NCI-H1436 (cell line): ENCODE data around the gene SPDYE4.

ENCODE experiments used
- DNase-seq: peaks from one replicate; lab custom pipeline; 2025; lab: John Stamatoyannopoulos, UW

SPDYE4 gene

DNA sequence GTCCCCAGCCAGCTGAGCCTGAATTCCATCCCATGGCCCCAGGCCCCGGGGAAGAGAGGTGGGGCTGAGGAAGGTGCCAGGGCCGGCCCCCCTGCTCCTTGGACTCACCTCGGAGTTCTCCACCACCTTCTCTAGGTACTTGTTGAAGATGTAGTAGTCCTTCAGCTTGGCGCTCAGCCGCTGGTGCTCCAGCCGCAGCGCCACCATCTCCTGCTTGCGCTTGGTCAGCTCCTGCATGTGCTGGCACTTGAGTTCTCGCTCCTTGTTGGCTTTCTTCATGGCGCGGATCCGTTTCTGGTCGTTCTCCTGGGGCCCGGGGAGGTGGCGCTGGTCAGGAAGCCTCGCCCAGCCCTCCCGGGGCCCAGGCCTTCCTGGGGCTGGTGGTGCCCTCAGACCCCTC is 17.0 kb downstream of the SPDYE4 start:
- DNase-seq = no peak

DNA sequence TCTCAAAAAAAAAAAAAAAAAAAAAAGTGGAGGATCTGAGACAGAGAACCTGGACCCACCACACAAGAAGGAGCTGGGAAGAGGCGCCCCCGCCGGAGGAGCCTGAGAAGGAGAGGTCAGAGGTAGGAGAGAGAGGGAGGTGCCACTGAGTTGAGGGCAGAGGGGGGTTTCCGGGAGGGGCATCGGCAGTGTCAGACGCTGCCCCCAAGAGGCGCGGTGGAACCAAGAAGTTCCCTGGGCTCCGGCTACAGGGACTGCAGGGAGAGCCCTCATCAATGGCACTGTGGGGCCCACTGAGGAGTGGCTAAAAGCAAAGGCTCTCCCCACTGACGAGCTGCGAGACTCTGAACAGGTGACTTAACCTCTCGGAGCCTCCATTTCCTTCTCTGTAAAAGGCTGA is 17.9 kb downstream of the SPDYE4 start:
- DNase-seq = no peak

DNA sequence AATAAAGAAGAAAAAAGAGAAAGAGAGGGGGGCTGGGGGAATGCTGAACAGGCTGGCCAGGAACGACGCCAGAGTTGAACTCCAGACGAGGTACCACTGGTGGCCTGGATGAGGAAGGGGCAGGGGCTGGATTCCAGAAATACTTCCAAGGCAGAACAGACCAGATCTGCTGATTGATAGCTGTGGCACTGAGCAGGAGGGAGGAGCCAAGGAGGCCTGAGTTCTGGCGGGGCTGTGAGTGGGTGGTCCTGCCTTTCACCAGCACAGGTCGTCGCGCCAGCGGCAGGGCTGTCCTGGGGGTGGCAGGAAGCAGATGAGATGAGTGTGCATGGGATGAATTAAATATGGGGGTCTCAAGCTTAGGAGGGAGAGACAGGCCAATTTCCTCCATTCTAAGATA is 19.2 kb downstream of the SPDYE4 start:
- no peak for DNase-seq

DNA sequence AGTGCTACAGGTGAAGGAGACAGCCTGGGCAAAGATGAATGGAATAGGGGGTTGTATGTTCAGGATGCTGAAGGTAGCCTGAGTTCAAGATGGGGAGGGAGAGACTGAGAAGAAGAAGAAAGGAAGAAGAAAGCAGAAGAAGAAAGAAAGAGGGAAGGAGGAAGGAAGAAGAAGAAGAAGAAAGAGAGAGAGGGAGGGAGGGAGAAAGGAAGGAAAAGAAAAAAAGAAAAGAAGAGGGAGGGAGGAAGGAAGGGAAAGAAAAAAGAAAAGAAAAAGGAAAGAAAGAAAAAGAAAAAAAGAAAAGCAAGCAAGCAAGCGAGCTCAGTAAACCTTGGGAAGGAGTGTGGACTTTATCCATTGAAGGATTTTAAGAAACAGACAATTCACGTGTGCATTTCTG is 21.6 kb downstream of the SPDYE4 start:
- no peak for DNase-seq

DNA sequence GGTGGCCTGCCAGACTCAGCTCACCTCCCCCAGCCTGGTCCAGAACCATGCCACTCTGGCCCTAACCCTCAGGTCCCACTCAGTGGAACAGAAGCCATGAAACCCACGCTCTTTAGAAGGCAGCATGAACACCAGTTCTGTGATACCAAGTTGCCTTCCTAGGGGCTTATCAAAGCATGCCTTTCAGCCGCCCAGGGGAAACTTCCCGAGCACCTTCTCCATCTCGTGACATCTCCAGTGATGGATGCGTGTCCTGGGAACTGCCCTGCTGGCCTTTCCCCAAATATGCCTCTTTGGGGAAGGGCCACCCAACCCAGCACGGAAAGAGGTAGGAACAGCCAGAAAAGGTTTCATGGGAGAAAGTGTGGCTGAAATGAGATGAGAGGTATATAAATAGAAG is 22.0 kb downstream of the SPDYE4 start:
- no peak for DNase-seq

DNA sequence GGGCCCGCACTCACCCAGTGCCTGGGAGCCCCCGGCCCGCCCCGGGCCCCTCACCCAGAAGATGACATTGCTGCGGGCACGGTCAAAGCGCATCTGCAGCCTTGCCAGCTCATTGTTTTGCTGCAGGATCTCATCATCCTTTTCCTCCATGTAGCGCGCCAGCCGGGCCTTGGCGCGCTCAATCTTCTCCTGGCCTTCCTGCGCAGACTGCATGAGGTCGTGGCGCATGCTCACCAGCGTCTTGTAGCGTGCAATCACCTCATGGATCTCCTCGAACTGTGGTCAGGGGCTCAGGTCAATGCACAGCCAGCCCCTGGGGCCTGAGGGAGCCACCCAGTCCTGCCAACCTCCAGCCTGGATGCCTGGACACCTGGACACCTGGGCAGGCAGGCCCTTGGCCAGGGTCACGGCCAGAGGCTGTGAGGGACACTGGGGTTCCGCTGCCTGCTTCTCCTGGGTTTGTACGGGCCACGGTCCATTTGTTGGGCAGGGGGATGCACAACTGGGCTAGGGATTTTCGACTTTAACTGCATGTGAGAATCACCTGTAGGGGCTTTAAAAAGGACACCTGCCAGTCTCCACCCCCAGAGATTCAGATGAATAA is 22.9 kb downstream of the SPDYE4 start:
- DNase-seq = no peak

DNA sequence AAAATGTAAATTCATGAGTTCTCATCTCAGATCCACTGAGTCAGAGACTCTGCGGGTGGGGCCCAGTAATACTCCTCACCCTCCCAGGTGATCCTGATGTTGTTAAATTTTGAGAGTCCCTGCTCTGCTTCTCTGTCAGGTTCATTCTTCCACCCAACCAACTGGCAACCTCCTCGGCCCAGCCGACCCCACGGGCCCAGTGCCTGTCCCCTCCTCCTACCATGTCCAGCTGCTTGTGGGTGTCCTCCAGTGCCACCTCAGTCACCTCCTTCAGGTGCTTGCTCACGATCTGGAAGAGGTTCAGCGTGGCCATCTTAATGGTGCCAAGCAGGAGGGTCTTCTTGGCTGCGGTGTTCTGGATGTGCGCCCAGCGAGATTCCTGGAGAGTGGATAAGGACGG is 23.5 kb downstream of the SPDYE4 start:
- DNase-seq = no peak

DNA sequence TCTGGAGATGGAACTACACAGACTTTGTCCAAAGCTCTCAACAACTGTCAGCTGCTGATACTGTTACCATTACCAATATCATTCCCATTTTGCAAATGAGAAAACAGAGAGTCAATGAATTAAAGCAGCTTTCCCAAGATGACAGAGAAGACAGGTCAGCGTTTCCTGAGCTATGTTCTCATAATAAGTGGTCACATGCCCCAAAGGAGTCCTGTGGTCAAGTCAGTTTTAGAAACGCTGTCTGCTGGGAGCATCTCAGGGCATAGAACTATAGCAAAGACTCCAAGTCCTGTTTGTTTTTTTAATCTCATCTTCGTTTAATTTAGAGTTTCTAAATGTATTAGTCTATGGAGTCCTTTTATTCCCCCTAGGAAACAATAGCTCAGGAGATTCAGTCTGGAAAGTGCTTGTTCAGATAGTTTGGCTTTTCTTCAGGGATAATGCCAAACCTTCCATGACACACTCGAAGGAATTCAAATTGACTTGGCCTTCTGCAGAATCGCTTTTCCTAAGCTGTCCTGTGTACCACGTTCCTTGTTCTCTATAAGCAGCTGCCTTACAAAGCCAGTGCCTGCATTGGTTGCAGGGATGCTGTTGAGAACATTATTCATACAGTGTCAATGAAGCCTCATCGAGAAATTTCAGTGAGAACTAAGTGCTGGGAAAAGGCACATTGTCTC is 25.8 kb downstream of the SPDYE4 start:
- no peak for DNase-seq

DNA sequence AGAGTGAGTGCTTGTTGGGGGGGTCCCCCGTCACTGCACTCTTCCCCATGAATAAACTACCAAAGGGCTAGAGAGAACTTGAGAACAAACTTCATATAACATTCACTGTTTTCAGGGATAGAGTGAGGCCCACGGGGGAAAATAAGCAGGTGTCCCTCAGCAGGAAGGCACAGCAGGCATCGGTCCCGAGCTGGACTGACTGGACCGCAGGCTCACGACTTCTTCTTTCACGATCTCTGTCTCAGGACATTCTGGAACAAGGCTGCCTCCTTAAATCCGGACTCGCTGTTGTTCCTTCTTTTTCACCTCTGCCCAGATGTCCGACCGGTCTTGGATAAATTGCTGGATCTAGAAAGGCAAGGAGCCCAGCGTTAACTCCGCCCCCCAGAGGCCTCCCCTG is 28.5 kb downstream of the SPDYE4 start:
- DNase-seq = no peak

DNA sequence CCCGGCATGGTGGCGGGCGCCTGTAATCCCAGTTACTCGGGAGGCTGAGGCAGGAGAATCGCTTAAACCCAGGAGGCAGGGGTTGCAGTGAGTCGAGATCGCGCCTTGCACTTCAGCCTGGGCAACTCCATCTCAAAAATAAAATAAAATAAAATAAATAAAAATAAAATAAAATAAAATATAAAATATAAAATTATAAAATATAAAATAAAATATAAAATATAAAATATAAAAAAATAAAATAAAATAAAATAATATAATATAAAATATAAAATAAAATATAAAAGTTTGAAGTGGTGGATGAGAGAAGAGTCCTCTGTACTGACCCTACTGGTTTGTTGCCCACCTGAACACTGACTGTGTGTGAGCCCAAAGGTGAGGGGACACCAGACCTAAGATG is 28.9 kb downstream of the SPDYE4 start:
- DNase-seq = no peak

DNA sequence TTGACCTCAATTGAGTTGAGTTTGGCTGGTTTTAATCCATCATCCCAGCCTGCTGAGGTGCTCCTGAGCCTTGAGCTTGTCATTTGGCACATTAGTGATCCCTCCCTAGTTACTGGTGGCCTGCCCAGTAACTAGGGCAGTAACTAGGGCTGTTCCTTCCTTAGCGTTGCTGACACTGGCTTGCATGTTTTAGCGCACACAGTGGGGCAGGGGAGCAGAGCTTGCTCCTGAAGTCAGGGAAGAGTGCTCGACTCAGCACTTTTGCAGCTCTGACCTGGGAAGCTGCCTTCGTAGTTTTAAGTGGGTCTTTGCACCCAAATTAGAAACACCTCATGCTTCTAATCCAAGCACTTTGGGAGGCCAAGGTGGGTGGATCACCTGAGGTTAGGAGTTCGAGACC is 29.4 kb downstream of the SPDYE4 start:
- DNase-seq = no peak

DNA sequence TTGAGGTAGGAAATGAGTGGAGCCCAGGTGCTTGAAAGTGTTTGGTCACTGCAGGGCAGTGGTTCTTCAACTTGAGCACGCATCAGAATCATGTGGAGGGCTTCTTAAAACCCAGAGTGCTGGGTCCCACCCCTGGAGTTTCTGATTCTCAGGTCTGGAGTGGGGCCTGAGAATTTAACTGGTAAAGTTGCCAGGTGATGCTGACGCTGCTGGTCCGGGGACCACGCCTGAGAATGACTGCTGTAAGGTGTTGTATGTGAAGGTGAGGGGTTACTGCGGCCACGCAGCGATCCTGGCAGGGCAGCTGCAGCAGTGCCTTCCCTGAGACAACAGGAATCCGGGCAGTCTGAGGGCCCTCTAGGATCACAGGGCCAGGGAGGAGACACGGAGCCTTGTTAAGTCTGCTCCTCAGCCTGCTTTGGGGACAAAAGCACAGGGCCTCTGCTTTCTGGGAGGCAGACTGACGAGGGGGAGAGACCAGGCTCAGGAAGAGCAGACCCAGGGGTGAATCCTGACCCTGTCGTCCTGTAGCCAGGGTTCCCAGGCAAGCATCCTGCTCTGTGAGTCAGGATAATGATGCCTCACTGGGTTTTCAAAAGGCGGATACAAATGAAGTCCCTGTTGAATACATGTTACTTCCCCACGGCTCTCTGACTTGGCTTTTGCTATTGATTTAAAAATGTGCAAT is 30.0 kb downstream of the SPDYE4 start:
- DNase-seq = no peak

DNA sequence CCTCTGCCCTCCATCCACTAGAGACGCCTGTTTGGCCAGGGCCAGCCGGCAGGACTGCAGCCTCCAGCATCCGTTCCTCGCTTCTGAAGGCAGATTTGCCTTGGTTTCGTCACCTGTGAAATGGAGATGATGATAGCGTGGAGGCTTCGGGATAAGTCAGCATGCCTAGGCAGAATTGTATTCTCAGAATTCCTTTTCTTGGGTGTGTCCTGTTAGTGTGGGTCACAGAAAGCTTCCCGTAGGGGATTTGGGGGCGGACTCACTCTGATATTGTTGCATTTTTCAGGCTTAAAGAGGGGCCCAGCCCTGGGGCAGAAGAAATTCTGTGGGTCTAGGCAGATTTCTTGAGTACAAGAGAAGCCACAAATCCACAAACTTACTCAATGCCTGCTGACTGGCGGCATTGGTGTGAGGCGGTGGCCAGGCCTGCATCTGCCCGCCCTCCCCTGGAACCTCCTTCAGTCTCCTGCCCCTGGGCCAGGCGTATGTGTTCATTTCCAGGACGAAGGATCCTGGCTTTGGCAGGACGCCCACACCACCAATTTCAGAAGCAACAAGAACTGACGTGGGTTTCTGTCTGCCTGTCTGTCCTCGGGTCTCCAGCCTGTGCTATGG is 31.3 kb downstream of the SPDYE4 start:
- no peak for DNase-seq

DNA sequence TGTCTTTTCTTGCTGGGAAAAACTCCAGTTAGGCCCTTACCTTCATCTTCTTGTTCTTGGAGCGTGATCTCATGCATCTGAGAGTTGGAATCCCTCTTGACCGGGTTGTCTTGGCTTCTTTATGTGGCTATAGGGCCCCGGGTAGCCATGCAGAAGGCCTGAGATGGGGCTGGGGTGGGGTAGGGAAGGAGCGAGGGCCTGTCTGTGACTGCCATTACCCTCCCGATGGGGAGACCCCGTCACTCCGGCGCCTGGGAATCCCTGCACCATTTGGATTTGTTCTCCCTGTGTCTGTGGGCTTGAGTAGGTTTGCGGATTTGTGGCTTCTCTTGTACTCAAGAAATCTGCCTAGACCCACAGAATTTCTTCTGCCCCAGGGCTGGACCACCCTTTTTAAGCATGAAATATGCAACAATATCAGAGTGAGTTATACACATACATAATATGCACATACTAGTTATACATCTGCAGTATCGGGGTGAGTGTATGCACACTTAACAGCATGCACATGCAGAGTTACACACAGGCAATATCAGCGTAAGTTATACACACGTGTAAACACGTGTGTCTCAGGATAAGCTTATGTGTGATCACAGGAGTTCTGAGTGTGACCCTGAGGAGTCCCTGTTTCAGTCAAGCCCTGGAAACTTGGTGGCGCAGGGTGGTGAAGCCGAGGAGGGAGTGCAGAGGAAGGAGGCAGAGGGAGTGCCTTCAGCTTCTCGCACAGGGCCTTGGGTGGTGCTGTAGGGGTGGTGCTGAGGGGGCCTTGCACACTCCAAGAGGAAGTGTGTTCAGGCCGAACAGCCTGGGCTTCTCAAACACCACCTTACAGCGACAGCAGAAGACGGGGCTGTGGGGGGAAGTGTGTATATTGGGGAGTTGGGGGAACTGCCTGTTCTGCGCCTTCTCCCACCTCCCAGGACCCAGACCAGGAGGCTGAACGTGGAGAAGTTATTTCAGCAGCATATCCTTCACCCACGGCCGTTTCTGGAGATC is 32.2 kb downstream of the SPDYE4 start:
- no peak for DNase-seq

DNA sequence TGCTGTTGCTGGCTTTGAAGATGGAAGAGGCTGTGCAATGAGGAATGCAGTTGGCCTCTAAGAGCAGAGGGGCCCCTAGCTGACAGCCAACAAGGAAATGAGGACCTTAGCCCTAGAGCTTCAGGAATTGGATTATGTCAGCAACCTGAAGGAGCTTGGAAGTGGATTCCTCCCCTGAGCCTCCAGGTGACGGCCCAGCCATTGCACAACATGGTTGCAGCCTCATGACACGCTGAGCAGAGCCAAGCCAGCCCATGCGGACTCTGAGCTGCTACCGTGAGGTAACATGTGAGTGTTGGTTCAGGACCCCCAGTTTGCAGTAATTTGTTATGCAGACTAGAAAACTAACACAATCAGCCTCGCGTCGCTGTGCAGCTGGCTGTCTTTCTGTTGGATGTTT is 33.9 kb downstream of the SPDYE4 start:
- no peak for DNase-seq

DNA sequence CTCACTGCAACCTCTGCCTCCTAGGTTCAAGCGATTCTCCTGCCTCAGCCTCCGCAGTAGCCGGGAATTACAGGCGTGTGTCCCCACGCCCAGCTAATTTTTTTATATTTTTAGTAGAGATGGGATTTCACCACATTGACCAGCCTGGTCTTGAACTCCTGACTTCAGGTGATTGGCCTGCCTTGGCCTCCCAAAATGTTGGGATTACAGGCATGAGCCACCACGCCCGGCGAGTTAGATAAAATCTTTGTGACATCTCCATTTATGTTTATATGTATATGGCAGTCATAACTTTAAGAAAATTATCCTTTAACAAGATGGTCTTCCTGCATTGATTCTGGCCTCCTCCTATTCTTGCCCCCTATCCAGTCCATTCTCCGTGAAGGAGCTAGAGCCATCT is 37.8 kb downstream of the SPDYE4 start:
- no peak for DNase-seq

DNA sequence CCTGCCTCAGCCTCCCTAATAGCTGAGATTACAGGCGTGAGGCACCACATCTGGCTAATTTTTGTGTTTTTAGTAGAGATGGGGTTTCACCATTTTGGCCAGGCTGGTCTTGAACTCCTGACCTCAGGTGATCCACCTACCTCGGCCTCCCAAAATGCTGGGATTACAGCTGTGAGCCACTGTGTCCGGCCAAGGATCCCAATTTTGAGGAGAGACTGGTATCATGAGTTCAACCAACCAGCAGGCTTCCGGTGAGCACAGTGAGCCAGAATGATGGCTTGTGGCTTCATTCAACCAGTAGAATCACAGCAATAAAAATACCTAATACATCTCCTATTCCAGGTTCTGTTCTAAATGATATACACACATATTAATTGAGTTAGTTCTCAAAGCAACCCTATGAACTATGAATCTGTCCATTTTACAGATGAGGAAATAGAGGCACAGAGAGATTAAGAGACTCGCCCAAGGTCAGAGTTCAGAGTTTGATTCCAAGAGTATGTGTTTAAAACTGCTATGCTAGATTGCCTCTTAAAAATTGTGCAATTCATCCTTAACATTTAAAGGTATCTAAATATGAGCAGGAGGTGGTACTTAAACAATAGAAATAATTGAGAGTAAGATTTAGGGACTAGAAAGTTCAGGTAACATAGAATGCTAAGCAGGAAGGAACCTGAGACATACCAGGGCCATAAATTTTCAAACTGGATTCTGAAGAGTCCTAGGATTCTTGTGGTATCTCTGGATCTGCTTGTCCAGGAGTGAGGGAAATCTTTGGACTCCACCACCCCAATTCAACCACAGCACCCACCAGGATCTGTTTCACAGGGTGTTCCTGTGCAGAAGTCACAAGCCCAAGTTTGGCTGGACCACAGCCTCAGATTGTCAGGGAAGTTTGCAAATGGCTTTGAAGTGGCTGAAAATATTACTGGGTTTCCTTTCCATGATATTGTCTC is 38.8 kb downstream of the SPDYE4 start:
- no peak for DNase-seq

DNA sequence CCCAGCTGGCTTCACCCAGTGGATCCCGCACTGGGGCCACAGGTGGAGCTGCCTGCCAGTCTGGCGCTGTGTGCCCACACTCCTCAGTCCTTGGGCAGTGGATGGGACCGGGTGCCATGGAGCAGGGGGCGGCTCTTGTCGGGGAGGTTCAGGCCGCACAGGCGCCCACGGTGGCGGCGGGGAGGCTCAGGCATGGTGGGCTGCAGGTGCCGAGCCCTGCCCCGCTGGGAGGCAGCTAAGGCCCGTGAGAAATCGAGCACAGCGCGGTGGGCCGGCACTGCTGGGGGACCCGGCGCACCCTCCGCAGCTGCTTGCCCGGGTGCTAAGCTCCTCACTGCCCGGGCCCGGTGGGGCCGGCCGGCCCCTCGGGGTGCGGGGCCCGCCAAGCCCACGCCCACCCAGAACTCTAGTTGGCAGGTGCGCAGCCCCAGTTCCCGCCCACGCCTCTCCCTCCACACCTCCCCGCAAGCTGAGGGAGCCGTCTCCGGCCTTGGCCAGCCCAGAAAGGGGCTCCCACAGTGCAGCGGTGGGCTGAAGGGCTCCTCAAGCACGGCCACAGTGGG is 40.3 kb downstream of the SPDYE4 start:
- DNase-seq = no peak

DNA sequence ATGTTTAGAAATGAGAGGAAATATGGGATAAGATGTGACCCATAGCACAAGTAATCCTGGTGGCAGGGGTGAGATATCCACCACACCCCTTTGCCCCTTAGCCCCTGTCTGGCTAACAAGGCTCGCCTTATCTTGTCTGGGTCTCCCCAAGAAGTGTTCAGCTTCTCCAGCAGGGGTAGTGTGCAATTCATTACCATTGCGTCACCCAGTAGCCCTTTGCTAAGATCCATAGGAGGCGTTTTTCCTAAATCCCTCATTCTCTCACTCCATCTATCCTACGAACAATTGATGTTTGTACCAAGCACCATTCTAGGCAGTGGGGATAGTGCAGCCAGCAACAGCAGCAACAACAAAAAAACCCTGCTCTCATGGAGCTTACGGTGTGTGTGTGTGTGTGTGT is 44.5 kb downstream of the SPDYE4 start:
- no peak for DNase-seq

DNA sequence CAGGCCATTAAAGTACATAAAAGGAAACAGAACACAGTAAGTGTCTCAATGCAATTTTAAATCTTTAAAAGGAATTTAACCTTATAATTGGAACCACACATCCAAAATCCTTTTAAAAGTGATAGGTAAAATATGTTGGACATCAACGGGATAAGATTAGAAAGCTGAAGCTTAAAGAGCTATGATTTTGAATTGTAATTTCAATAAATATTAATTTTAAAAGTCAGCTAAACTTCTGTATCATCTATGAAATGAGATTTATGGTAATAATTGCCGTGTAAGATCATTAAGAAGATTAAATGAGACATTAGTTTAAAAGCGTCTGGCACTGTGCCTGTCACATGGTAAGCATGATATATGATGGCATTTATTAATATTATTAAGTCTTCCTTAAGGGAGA is 45.0 kb downstream of the SPDYE4 start:
- no peak for DNase-seq

DNA sequence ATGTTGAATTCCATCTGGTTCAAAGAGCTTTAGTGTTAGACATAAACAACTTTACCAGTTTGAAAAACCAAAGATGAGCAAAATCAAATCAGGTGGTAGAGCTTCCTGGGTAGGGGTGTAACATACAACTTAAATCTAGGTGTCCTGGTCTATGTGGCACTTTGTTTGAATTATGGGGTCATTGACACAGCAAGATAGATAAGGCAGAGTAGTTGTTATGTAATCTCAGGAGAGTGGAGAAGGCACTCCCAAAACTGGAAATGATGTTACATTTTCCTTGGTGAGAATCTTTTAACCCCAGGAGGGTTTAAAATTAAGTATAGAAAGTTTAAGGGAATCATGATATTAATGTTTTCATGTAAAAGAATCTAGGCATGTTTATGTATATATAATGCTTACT is 45.6 kb downstream of the SPDYE4 start:
- no peak for DNase-seq
